Cardiac muscle cell (in vitro differentiated cells and primary cell): ENCODE results near the gene FCSK. TPM values are rescaled to one million over a fixed set of nuclear protein-coding genes. Genes with fewer than 3 reads are reported as not detected.

ENCODE experiments used
- DNase-seq, 2 donors: peaks; one replicate each; pipeline versions ENCODE4 v3.0.0 to v3.0.0-alpha.2; 2010 to 2017; ENCODE audit warnings: low read depth in 1 of 2, low spot score in 1 of 2
- H3K27ac ChIP-seq: fragments of 200-600 bp; sonication (generic); 2 replicates; pipeline ENCODE4 v1.5.1; 2016
- H3K27me3 ChIP-seq: fragments of 200-600 bp; sonication (generic); 2 replicates; pipeline ENCODE4 v1.6.0; 2016; ENCODE audit warnings: control low read depth
- H3K36me3 ChIP-seq: fragments of 200-600 bp; sonication (generic); 2 replicates; pipeline ENCODE4 v1.5.1; 2016; ENCODE audit warnings: control low read depth
- H3K4me1 ChIP-seq: fragments of 200-600 bp; sonication (generic); 2 replicates; pipeline ENCODE4 v1.8.1; 2017; ENCODE audit warnings: low read depth, mild to moderate bottlenecking, mixed run types
- H3K4me3 ChIP-seq: fragments of 200-600 bp; sonication (generic); 2 replicates; pipeline ENCODE4 v1.5.1; 2016; ENCODE audit warnings: mild to moderate bottlenecking
- H3K9me3 ChIP-seq: fragments of 200-600 bp; sonication (generic); 2 replicates; pipeline ENCODE4 v1.5.1; 2017; ENCODE audit warnings: low read depth, mild to moderate bottlenecking, control low read depth
- polyA plus RNA-seq: library from polyadenylated mRNA; unstranded; fragments of >200 nt; fragmentation: Nextera tagmentation; extraction: Ambion mirVana; gene quantifications from 2 replicates; pipeline ENCODE4 v1.2.1, GENCODE V29; 2016
- total RNA-seq: library from RNA; depleted of rRNA; stranded (reverse); fragments of >200 nt; gene quantifications from 2 replicates; pipeline ENCODE4 v1.2.3, GENCODE V29; 2016
- TF ChIP-seq, protein P1 (sequence below): IDR thresholded peaks from 2 replicates; pipeline ENCODE4 v1.5.1; 2012; ENCODE audit warnings: low read depth, mild to moderate bottlenecking, low read length

The FCSK gene
- total and polyA plus RNA-seq, 2 experiments from 2014 or later, result 12.0 to 22.5 TPM

DNA sequence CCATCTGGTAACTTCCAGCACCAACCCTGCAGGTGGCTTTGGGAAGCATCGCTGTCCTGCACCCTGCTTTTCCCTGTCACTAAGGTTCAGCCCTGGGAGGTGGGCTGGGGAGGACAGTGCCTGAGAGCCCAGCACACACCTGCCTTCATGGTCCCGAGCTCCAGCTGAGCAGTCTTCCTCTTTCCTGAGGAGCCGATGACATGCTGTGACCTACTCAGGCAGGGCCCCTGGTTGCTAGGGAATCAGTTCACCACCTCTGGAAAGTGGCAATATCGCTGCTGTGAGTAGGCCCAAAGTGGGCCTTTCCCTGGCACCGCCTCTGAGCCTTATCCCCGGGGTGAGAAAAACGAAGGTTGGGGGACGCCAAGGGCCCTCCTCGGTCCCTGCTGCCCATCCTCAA, 33.4 kb upstream of the FCSK start:
- Histone ChIP-seq H3K9me3 (no peaks in the 10 kb centered on the region), H3K27ac (peak overlapping the region; percentile 67), H3K4me3 (no peak overlapping the region), H3K27me3 (no peaks in the 10 kb centered on the region), H3K4me1 (peaks cover 67% of the 10 kb centered on the region), H3K36me3 (no peaks in the 10 kb centered on the region)
- no peak for DNase-seq
- TF ChIP-seq, protein P1, sequence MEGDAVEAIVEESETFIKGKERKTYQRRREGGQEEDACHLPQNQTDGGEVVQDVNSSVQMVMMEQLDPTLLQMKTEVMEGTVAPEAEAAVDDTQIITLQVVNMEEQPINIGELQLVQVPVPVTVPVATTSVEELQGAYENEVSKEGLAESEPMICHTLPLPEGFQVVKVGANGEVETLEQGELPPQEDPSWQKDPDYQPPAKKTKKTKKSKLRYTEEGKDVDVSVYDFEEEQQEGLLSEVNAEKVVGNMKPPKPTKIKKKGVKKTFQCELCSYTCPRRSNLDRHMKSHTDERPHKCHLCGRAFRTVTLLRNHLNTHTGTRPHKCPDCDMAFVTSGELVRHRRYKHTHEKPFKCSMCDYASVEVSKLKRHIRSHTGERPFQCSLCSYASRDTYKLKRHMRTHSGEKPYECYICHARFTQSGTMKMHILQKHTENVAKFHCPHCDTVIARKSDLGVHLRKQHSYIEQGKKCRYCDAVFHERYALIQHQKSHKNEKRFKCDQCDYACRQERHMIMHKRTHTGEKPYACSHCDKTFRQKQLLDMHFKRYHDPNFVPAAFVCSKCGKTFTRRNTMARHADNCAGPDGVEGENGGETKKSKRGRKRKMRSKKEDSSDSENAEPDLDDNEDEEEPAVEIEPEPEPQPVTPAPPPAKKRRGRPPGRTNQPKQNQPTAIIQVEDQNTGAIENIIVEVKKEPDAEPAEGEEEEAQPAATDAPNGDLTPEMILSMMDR, result no peak

- Histone ChIP-seq H3K4me3 (no peak overlapping the region), H3K27me3 (no peaks in the 10 kb centered on the region), H3K36me3 (no peaks in the 10 kb centered on the region), H3K27ac (peak overlapping the region; percentile 67), H3K9me3 (no peaks in the 10 kb centered on the region), H3K4me1 (peaks cover 65% of the 10 kb centered on the region)
- TF ChIP-seq, protein P1, result no peak
- no peak for DNase-seq
Measured at GRCh38 chr16:70421473-70422311, 32.7 kb upstream of the FCSK start.

DNA sequence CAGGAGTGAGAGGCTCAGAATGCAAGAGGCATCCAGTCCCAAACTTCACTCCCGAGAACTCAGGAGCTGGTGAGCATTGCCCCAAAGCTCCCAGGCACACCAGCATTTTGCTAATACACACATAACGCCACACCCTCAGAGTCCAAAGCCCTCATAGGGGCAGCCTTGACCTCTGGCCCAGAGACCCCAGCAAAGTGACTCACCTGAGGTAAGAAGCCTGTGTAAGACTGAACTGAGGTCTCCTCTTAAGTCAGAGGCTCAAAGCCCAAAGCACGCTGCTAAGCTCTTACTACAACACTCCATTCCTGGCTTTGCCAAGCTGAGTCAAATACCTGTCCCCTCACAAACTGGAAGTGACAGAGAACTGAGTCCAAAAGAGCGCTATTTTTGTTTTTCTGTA, 31.9 kb upstream of the FCSK start:
- DNase-seq, result no peak
- TF ChIP-seq, protein P1, result no peak
- peak overlapping the region; percentile 62 for H3K27ac ChIP-seq
- H3K9me3 ChIP-seq, result no peaks in the 10 kb centered on the region
- no peaks in the 10 kb centered on the region for H3K27me3 ChIP-seq
- H3K4me1 ChIP-seq, result peaks cover 65% of the 10 kb centered on the region
- no peaks in the 10 kb centered on the region for H3K36me3 ChIP-seq
- H3K4me3 ChIP-seq, result no peak overlapping the region

DNA sequence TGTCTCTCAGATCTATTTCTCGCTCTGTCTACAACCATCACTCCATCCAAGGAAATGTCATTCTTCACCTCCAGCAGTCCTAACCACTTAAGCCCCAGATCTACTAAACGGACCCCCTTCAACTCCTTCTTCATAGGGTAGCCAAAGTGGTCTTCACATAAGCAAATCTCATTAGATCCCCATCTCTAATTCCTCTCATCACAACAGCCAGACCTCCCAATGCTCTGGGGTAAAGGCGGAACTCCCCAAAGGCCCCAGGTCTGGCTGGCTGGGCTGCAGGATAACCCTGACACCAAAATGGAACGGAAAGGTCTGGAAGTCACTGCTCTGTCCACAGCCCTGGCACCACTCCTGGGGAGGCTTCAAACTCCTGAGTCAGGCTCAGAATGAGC, 26.6 kb upstream of the FCSK start:
- DNase-seq, result no peak
- no peaks in the 10 kb centered on the region for H3K36me3 ChIP-seq
- H3K4me1 ChIP-seq, result peaks cover 65% of the 10 kb centered on the region
- TF ChIP-seq, protein P1, result no peak
- no peaks in the 10 kb centered on the region for H3K9me3 ChIP-seq
- H3K4me3 ChIP-seq, result no peak overlapping the region
- peak overlapping the region; percentile 99 for H3K27ac ChIP-seq
- H3K27me3 ChIP-seq, result no peaks in the 10 kb centered on the region

DNA sequence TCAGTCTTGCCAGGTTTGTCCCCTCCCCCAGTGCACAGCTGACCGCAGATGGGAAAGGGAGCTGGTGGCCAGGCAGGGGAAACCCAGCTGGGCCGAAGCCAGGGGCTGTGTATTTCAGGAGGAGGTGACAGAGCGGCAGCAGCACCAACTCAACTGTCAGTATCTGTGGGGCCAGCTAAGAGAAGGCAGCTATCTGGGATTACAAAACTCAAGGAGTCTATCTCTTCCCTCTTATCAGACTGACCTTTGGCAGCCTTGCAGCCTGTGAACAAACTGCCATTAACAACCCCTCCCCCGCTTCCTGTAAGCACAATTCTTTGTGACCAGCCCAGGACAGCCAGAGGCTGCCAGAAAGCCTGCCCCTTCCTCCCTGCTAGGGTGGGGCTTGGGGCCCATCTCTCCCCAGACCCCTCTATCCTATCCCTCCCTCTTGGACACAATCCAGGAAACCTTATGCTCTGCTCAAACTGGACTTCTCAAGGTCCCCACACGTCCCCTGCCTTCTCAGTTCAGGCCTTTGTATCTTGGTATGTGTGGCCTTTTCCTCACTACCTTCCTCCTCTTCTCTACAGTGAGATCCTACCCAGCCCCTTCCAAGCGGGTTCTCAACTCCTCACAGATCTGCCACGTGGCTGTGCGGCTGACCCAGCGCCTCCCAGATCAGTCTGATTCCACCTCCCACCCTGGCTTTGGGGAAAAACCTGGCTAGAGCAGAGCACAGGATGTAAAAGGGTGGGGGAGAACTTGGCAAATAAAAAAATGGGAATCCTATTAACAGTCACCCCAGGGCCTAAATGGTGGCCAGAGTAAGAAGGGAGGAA, 26.0 kb upstream of the FCSK start:
- H3K36me3 ChIP-seq, result no peaks in the 10 kb centered on the region
- H3K4me3 ChIP-seq, result no peak overlapping the region
- no peaks in the 10 kb centered on the region for H3K27me3 ChIP-seq
- no peaks in the 10 kb centered on the region for H3K9me3 ChIP-seq
- H3K27ac ChIP-seq, result peak overlapping the region; percentile 99
- peaks cover 69% of the 10 kb centered on the region for H3K4me1 ChIP-seq
- TF ChIP-seq, protein P1, result no peak
- peak; percentile 95 to 98 for DNase-seq
